Peyer's patch (tissue), 4 donors: ENCODE results near the gene ANKRD60. TPM values are rescaled to one million over a fixed set of nuclear protein-coding genes. Genes with fewer than 3 reads are reported as not detected.

Experiments used
- DNase-seq, 3 donors: peaks; one replicate each; pipeline ENCODE4 v3.0.0-alpha.2; 2017 to 2019
- H3K27ac ChIP-seq, 4 donors: fragments of 200-600 bp; sonication (generic); one replicate each; pipeline ENCODE4 v1.5.1; 2016 to 2019
- H3K27me3 ChIP-seq, 2 donors: fragments of 200-600 bp; sonication (generic); one replicate each; pipeline ENCODE4 v1.5.1; 2019
- H3K36me3 ChIP-seq, 3 donors: fragments of 200-600 bp; sonication (generic); one replicate each; pipeline ENCODE4 v1.5.1; 2016 to 2019
- H3K4me1 ChIP-seq, 4 donors: fragments of 200-600 bp; sonication (generic); one replicate each; pipeline ENCODE4 v1.5.1; 2016 to 2019
- H3K4me3 ChIP-seq, 4 donors: fragments of 200-600 bp; sonication (generic); 1 replicate in 3 of 4; 2 replicates in 1 of 4; pipeline ENCODE4 v1.5.1; 2016 to 2019; ENCODE audit warnings: mild to moderate bottlenecking in 1 of 4
- H3K9me3 ChIP-seq, 4 donors: fragments of 200-600 bp; sonication (generic); one replicate each; pipeline ENCODE4 v1.5.1; 2016 to 2019; ENCODE audit warnings: mild to moderate bottlenecking in 1 of 4
- CTCF ChIP-seq, 6 experiments: fragments of 450-650 bp in 4 of 6; fragments of 200-600 bp in 2 of 6; sonication (generic) in 1 of 6; IDR thresholded peaks; one replicate each; pipeline ENCODE4 v1.5.1; 2017 to 2019; ENCODE audit warnings: antibody characterized with exemption in 6 of 6, mild to moderate bottlenecking in 3 of 6, moderate library complexity in 1 of 6
- POLR2A ChIP-seq, 2 donors: fragments of 450-650 bp; IDR thresholded peaks; one replicate each; pipeline ENCODE4 v1.5.1; 2017; ENCODE audit warnings: antibody characterized with exemption in 2 of 2, mild to moderate bottlenecking in 2 of 2, moderate library complexity in 2 of 2
- total RNA-seq, 4 donors: library from RNA; depleted of rRNA; stranded (reverse); fragments of >200 nt; gene quantifications; one replicate each; pipeline ENCODE4 v1.1.0, GENCODE V29; 2016

ANKRD60 gene
- total RNA-seq, 4 donors from 2014 or later: not detected

GRCh38 chr20:58192567-58192966 lies 35.9 kb downstream of the ANKRD60 start:
- Histone ChIP-seq H3K4me1 (no peaks in the 10 kb centered on the region), H3K4me3 (no peak overlapping the region), H3K9me3 (no peaks in the 10 kb centered on the region), H3K27ac (no peak overlapping the region), H3K27me3 (no peaks in the 10 kb centered on the region), H3K36me3 (no peaks in the 10 kb centered on the region)
- no peak for DNase-seq
- no peak for TF ChIP-seq POLR2A (IDR thresholded peaks at IDR 0.05)
- TF ChIP-seq CTCF (IDR thresholded peaks at IDR 0.05): peak in 5 of 6 experiments; percentile 34 to 41 (median 37)

- no peaks in the 10 kb centered on the region for H3K4me1 ChIP-seq
- no peaks in the 10 kb centered on the region for H3K9me3 ChIP-seq
- no peaks in the 10 kb centered on the region for H3K36me3 ChIP-seq
- DNase-seq: no peak
- no peak overlapping the region for H3K4me3 ChIP-seq
- no peaks in the 10 kb centered on the region for H3K27me3 ChIP-seq
- TF ChIP-seq POLR2A (IDR thresholded peaks at IDR 0.05) (no peak), CTCF (IDR thresholded peaks at IDR 0.05) (no peak)
- no peak overlapping the region for H3K27ac ChIP-seq
These were observed 36.4 kb downstream of the ANKRD60 start for GRCh38 chr20:58192065-58192464.

- H3K4me1 ChIP-seq: no peaks in the 10 kb centered on the region
- H3K9me3 ChIP-seq: peaks cover 0 to 8% (median 0%) of the 10 kb centered on the region in 4 donors
- no peaks in the 10 kb centered on the region for H3K27me3 ChIP-seq
- no peak overlapping the region for H3K27ac ChIP-seq
- no peak overlapping the region for H3K4me3 ChIP-seq
- DNase-seq: no peak
- no peak for TF ChIP-seq CTCF (IDR thresholded peaks at IDR 0.05)
- no peak for TF ChIP-seq POLR2A (IDR thresholded peaks at IDR 0.05)
- H3K36me3 ChIP-seq: no peaks in the 10 kb centered on the region
These were observed 39.9 kb downstream of the ANKRD60 start for GRCh38 chr20:58188527-58188926.

GRCh38 chr20:58184984-58185383 lies 43.5 kb downstream of the ANKRD60 start:
- H3K36me3 ChIP-seq: no peaks in the 10 kb centered on the region
- no peak for DNase-seq
- no peak overlapping the region for H3K4me3 ChIP-seq
- peaks cover 0 to 8% (median 0%) of the 10 kb centered on the region in 4 donors for H3K9me3 ChIP-seq
- TF ChIP-seq POLR2A (IDR thresholded peaks at IDR 0.05) (no peak), CTCF (IDR thresholded peaks at IDR 0.05) (no peak)
- H3K27ac ChIP-seq: no peak overlapping the region
- H3K27me3 ChIP-seq: no peaks in the 10 kb centered on the region
- H3K4me1 ChIP-seq: peaks cover 0 to 2% (median 0%) of the 10 kb centered on the region in 4 donors

- no peak for DNase-seq
- Histone ChIP-seq H3K27me3 (no peaks in the 10 kb centered on the region), H3K9me3 (peaks cover 0 to 8% (median 0%) of the 10 kb centered on the region in 4 donors), H3K36me3 (no peaks in the 10 kb centered on the region), H3K27ac (no peak overlapping the region), H3K4me1 (peaks cover 0 to 6% (median 5%) of the 10 kb centered on the region in 4 donors), H3K4me3 (no peak overlapping the region)
- TF ChIP-seq CTCF (IDR thresholded peaks at IDR 0.05) (no peak), POLR2A (IDR thresholded peaks at IDR 0.05) (no peak)
These were observed 44.4 kb downstream of the ANKRD60 start for GRCh38 chr20:58184063-58184462.
